Gastrocnemius medialis (tissue), 4 donors: Measurements from ENCODE around the gene ZNF526.

Experiments
- CTCF ChIP-seq, 5 experiments: fragments of 450-650 bp in 3 of 5; fragments of 200-600 bp in 2 of 5; sonication (generic) in 2 of 5; IDR thresholded peaks in 4 of 5; conservative IDR thresholded peaks in 1 of 5; 1 replicate in 4 of 5; 2 replicates in 1 of 5; pipeline ENCODE4 v1.5.1; 2016 to 2019; ENCODE audit warnings: antibody characterized with exemption in 5 of 5, mild to moderate bottlenecking in 3 of 5, moderate library complexity in 3 of 5
- POLR2A ChIP-seq, 2 donors: fragments of 450-650 bp; IDR thresholded peaks; one replicate each; pipeline ENCODE4 v1.6.1; 2017; ENCODE audit warnings: antibody characterized with exemption in 2 of 2, mild to moderate bottlenecking in 2 of 2, moderate library complexity in 2 of 2

GRCh38 chr19:42216653-42217519 lies 3.2 kb upstream of the ZNF526 start:
- TF ChIP-seq CTCF (IDR thresholded peaks at IDR 0.05 in 4 of 5, conservative IDR thresholded peaks at IDR 0.05 in 1 of 5) (no peak), POLR2A (IDR thresholded peaks at IDR 0.05) (no peak)
